OCI-LY1 (cell line): ENCODE measurements around the gene HOXA10.

Source experiments
- CTCF ChIP-seq: fragments of 200-600 bp; sonication (generic), shearing (Covaris generic); IDR thresholded peaks from 2 replicates; pipeline ENCODE4 v1.5.1; 2017; ENCODE audit warnings: mild to moderate bottlenecking, antibody characterized with exemption, low read length, moderate library complexity, mixed read lengths
- EZH2 ChIP-seq: fragments of 200-600 bp; sonication (generic), shearing (Covaris generic); IDR thresholded peaks from 2 replicates; pipeline ENCODE4 v1.8.0; 2017; ENCODE audit warnings: borderline replicate concordance, mixed run types, mild to moderate bottlenecking, antibody characterized with exemption, low read length, moderate library complexity, mixed read lengths

- TF ChIP-seq CTCF (no peak), EZH2 (no peak)
Measured at GRCh38 chr7:27151931-27152815, 21.9 kb downstream of the HOXA10 start, which contains the start of gene HOXA3.
